Hepatocyte (in vitro differentiated cells): ENCODE data around the gene GAGE1. TPM values are rescaled to one million over a fixed set of nuclear protein-coding genes. Genes with fewer than 3 reads are reported as not detected.
A peak's percentile ranks its signal among the peaks of the same experiment; 100 is the strongest.
"Not testable (repeated sequence)": the region's sequence is repeated elsewhere in the genome, so short reads cannot be mapped to it uniquely, and the experiment has no call there.

ENCODE experiments used
- DNase-seq: peaks from one replicate; pipeline ENCODE4 v3.0.0-alpha.2; 2016; ENCODE audit warnings: low spot score
- H2AFZ ChIP-seq: fragments of 200-600 bp; sonication (generic); 2 replicates; pipeline ENCODE4 v1.6.0; 2016; ENCODE audit warnings: antibody characterized with exemption, mild to moderate bottlenecking
- H3K27ac ChIP-seq: fragments of 200-600 bp; sonication (generic); 2 replicates; pipeline ENCODE4 v1.5.1; 2016; ENCODE audit warnings: mild to moderate bottlenecking
- H3K27me3 ChIP-seq: fragments of 200-600 bp; sonication (generic); 2 replicates; pipeline ENCODE4 v1.6.1; 2016
- H3K36me3 ChIP-seq: fragments of 200-600 bp; sonication (generic); replicated peaks from 2 replicates; pipeline ENCODE4 v1.5.1; 2016; ENCODE audit warnings: low read depth; ENCODE audit not compliant: insufficient read depth
- H3K4me1 ChIP-seq: fragments of 200-600 bp; sonication (generic); 2 replicates; pipeline ENCODE4 v1.5.1; 2016; ENCODE audit warnings: mild to moderate bottlenecking, moderate library complexity; ENCODE audit not compliant: insufficient read depth
- H3K4me2 ChIP-seq: fragments of 200-600 bp; sonication (generic); 2 replicates; pipeline ENCODE4 v1.6.0; 2016
- H3K4me3 ChIP-seq: fragments of 200-600 bp; sonication (generic); 2 replicates; pipeline ENCODE4 v1.5.1; 2016; ENCODE audit warnings: mild to moderate bottlenecking
- H3K79me2 ChIP-seq: fragments of 200-600 bp; sonication (generic); 2 replicates; pipeline ENCODE4 v1.6.0; 2017; ENCODE audit warnings: mild to moderate bottlenecking
- H3K9me2 ChIP-seq: fragments of 200-600 bp; sonication (generic); replicated peaks from 2 replicates; pipeline ENCODE4 v1.6.0; 2017; ENCODE audit warnings: mild to moderate bottlenecking; ENCODE audit not compliant: insufficient read depth
- H3K9me3 ChIP-seq: fragments of 200-600 bp; sonication (generic); 2 replicates; pipeline ENCODE4 v1.5.1; 2016; ENCODE audit warnings: low read depth, mild to moderate bottlenecking
- H4K20me1 ChIP-seq: fragments of 200-600 bp; sonication (generic); 2 replicates; pipeline ENCODE4 v1.6.0; 2016; ENCODE audit warnings: mild to moderate bottlenecking; ENCODE audit not compliant: insufficient read depth, poor library complexity, severe bottlenecking
- CTCF ChIP-seq: fragments of 200-600 bp; sonication (generic); IDR thresholded peaks from 2 replicates; pipeline ENCODE4 v1.5.1; 2016; ENCODE audit warnings: antibody characterized with exemption, mild to moderate bottlenecking; ENCODE audit not compliant: poor library complexity
- EZH2 ChIP-seq: fragments of 200-600 bp; sonication (generic); IDR thresholded peaks from 2 replicates; pipeline ENCODE4 v1.6.1; 2016; ENCODE audit warnings: antibody characterized with exemption, mild to moderate bottlenecking, borderline replicate concordance
- EZH2phosphoT487 ChIP-seq: fragments of 200-600 bp; sonication (generic); IDR thresholded peaks from one replicate; pipeline ENCODE4 v1.6.1; 2018; ENCODE audit warnings: antibody characterized with exemption, mild to moderate bottlenecking, low read depth, moderate library complexity; ENCODE audit not compliant: unreplicated experiment, severe bottlenecking
- WGBS: methylation state at CpG from one replicate; pipeline ENCODE4 v1.1.6; 2016; ENCODE audit warnings: low lambda C conversion rate; ENCODE audit errors: missing lambda C conversion rate; 5-methylcytosine and 5-hydroxymethylcytosine counted together
- polyA plus RNA-seq: library from polyadenylated mRNA; unstranded; fragments of >200 nt; fragmentation: Nextera tagmentation; extraction: Ambion mirVana; gene quantifications from 2 replicates; pipeline ENCODE4 v1.2.1, GENCODE V29; 2016
- total RNA-seq: library from RNA; depleted of rRNA; stranded (reverse); fragments of >200 nt; gene quantifications from 2 replicates; pipeline ENCODE4 v1.2.3, GENCODE V29; 2014

Gene GAGE1
- total and polyA plus RNA-seq, 2 experiments from 2014 or later, result not detected

- H3K9me2 ChIP-seq, H4K20me1 ChIP-seq: not testable (repeated sequence)
- WGBS, result 90% methylated on average over 31 of the region's 37 CpGs
Observed at GRCh38 chrX:49589769-49590478, 8.9 kb upstream of the GAGE1 start.

GRCh38 chrX:49590488-49590887 is 8.3 kb upstream of the GAGE1 start:
- H3K4me1 ChIP-seq, H3K9me2 ChIP-seq, H3K79me2 ChIP-seq, H3K9me3 ChIP-seq, H3K4me2 ChIP-seq, H3K36me3 ChIP-seq, H2AFZ ChIP-seq, H4K20me1 ChIP-seq, H3K27me3 ChIP-seq, H3K27ac ChIP-seq, DNase-seq, H3K4me3 ChIP-seq: not testable (repeated sequence)
- WGBS, result 92% methylated on average over 14 of the region's 17 CpGs

More at GRCh38 chrX:49589769-49590478, 8.9 kb upstream of the GAGE1 start:
- not testable (repeated sequence) for H2AFZ ChIP-seq, H3K79me2 ChIP-seq, H3K4me3 ChIP-seq, H3K27ac ChIP-seq, H3K36me3 ChIP-seq, H3K9me3 ChIP-seq, H3K27me3 ChIP-seq, H3K4me1 ChIP-seq, H3K4me2 ChIP-seq
- DNase-seq, result peak; percentile 33

GRCh38 chrX:49610718-49611310 is 12.0 kb downstream of the GAGE1 start:
- Histone ChIP-seq H3K4me1 (peaks cover 10% of the 10 kb centered on the region), H3K27me3 (no peaks in the 10 kb centered on the region), H3K9me2 (no peaks in the 10 kb centered on the region), H2AFZ (no peak overlapping the region), H3K4me2 (peak overlapping the region; percentile 12), H3K27ac (peak overlapping the region; percentile 57), H3K79me2 (no peaks in the 10 kb centered on the region), H3K4me3 (no peak overlapping the region), H4K20me1 (no peaks in the 10 kb centered on the region), H3K9me3 (no peaks in the 10 kb centered on the region), H3K36me3 (no peaks in the 10 kb centered on the region)
- TF ChIP-seq CTCF, result no peak
- no peak for TF ChIP-seq EZH2
- TF ChIP-seq EZH2phosphoT487, result no peak
- WGBS, result 24% methylated on average over 7 of the region's 7 CpGs
- peak; percentile 43 for DNase-seq

- no peak for DNase-seq
- H3K27ac ChIP-seq, result no peak overlapping the region
- H3K4me1 ChIP-seq, result no peaks in the 10 kb centered on the region
- H3K9me3 ChIP-seq, result no peaks in the 10 kb centered on the region
- H4K20me1 ChIP-seq, result no peaks in the 10 kb centered on the region
- H3K36me3 ChIP-seq, result no peaks in the 10 kb centered on the region
- no peak overlapping the region for H2AFZ ChIP-seq
- H3K4me2 ChIP-seq, result no peak overlapping the region
- H3K9me2 ChIP-seq, result no peaks in the 10 kb centered on the region
- TF ChIP-seq EZH2, result no peak
- TF ChIP-seq CTCF, result no peak
- no peak for TF ChIP-seq EZH2phosphoT487
- 83% methylated on average over 2 of the region's 2 CpGs for WGBS
- no peaks in the 10 kb centered on the region for H3K27me3 ChIP-seq
- no peaks in the 10 kb centered on the region for H3K79me2 ChIP-seq
- no peak overlapping the region for H3K4me3 ChIP-seq
Observed at GRCh38 chrX:49618574-49618973, 19.8 kb downstream of the GAGE1 start.
